ENCODE measurements around the gene SLC4A4.

Gene SLC4A4

GRCh38 chr4:71469541-71469940 is 130.7 kb downstream of the SLC4A4 start:
- DNase-seq (ENCODE audit: low read depth in 2 of 2): no peak

GRCh38 chr4:71470524-71470923 is 131.7 kb downstream of the SLC4A4 start:
- DNase-seq (ENCODE audit: low read depth in 2 of 2): no peak

- DNase-seq (ENCODE audit: low read depth in 2 of 2): no peak
Observed at GRCh38 chr4:71472946-71473345, 134.1 kb downstream of the SLC4A4 start.

DNA sequence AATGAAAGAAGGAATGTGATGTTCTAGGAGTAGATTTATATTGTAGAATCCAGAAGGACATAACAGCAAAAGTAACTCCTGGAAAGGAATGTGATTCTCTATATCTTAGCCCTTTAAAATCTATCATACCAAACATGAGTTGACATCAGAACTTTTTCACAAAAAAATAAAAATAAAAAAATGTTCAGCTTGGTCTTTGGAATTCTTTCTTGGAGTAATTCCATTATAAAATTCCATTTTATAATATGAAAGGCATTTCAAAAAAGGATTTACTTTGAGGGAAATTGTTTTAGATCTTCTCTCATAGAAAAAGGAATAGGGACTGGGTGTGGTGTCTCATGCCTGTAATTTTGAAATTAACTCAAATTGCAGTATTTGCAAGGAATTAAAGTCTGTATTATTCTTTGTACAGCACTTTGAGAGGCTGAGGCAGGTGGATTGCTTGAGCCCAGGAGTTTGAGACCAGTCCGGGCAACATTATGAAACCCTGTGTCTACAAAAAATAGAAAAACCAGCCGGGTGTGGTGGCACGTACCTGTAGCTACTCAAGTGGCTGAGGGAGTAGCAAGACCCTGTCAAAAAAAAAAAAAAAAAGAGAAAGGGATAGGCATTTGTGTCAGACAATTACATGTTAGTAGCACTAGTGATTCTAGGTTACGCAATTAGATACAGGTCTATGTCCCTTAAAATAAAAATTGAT is 134.9 kb downstream of the SLC4A4 start:
- DNase-seq (ENCODE audit: low read depth in 2 of 2): no peak

GRCh38 chr4:71474731-71475130 is 135.9 kb downstream of the SLC4A4 start:
- no peak for DNase-seq (ENCODE audit: low read depth in 2 of 2)

- DNase-seq (ENCODE audit: low read depth in 2 of 2): no peak
Observed at GRCh38 chr4:71476240-71476639, 137.4 kb downstream of the SLC4A4 start.

DNA sequence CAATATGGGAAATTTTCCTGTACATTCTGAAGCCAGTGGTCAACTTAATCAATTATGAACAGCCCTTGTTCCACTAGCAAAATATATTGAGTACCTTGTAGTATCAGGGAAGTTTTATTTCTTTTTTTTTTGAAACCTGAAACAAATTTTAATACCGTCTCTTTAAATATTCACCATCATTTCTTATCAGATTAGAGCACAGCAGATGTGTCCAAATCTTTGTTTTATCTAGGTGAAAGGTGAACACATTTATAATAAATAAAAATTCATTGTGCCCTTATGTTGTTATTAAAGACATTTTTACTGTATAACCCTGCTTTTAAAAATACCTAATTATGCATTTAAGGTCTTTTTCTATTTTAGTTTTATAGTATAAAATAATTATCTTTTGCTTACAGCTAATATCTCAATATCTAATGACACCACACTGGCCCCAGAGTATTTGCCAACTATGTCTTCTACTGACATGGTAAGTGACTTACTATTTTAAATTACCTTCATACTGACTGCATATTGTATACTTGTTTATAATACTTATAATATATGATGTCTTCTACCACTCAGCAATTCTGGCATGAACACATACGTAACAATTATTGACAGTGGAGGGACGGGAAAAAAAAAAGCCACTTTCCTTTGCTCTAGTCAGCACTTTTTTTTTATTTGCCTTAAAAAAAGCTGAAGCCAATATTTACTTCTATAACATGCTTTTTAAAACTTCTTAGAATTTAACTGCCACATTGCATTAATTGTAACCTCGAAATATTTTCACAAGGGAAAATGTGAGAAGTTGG is 147.9 kb downstream of the SLC4A4 start:
- DNase-seq (ENCODE audit: low read depth in 2 of 2): no peak

DNA sequence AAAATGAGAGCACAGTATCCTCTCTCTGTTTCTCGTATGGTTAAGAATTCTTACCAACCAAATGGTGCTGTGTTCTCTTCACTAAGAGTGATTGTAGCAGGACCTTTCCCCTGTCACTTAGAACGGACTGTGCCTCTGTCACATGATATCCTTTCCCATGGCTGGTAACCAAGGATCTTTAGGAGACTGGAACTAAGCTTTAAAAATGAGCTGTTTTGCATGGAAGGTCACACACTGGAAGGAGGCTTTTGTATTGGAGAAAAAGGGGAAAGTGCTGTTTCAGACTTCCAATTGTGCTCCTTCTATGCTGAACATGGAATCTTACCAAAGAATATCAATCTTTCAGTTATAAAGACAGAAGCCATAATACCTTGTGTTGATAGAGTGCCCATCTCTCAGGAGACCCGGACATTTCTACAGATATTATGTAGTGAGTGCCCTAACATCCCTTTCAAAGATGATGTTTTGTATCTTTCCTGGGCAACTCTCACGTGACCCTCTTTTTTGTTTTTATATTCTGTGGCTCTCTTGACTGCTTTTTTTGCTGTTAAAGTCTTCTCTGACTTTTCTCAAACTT is 148.6 kb downstream of the SLC4A4 start:
- no peak for DNase-seq (ENCODE audit: low read depth in 2 of 2)

GRCh38 chr4:71494539-71494938 is 155.7 kb downstream of the SLC4A4 start:
- no peak for DNase-seq (ENCODE audit: low read depth in 2 of 2)

DNA sequence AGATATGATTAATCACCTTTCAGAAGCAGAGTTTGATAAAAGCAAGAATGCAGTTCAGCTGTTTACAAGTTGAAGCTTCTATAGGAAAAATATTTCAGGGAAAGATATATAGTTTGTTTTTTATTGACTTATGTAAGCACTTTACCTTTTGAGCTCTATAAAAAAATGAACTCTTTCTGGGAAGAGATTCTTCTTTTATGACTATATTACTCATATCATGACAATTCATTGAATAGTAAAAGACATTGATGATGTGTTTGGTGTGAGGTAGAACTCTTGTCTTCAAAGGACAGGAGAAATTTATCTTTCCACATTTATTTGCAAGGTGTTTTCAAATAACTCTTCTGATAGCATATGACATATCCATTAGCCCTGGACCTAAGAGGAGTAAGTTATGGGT is 156.6 kb downstream of the SLC4A4 start:
- no peak for DNase-seq (ENCODE audit: low read depth in 2 of 2)

DNA sequence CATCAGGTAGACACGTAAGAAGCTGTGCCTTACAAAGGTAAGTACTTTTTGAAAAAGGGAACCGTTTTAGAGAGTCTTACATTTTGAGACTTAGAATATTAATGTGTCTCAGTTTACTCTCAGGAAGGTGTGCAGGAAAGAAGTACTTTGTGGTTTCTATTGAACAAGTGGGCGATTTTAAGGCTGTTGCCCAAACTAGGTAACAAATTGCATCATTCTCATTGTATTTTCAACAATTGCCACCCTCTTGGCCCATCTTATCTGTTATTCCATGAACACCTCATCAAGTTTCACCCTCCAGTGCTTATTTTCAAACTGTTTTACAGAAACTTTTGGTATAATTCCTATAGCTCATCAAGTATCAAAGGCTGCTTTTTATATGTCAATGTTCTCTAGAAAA is 158.3 kb downstream of the SLC4A4 start:
- no peak for DNase-seq (ENCODE audit: low read depth in 2 of 2)

DNA sequence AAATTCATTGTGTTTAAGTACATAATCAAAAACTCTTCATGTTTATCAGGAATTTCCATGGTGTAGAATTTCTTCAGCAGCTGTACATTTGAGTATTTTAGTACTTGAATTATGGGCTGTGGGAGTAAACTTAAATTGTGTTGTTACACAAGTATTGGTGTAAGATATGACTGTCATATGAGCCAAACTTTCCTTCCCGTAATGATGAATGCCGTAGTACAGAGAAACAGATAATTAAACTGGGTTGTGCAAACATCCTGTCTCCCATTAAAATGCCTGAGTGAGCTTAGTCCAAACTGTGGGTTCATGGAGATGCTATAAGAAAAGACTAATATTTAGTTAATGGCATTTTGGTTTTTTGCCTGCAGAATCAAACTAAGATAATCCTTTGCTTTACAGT is 159.2 kb downstream of the SLC4A4 start:
- DNase-seq (ENCODE audit: low read depth in 2 of 2): no peak

- DNase-seq (ENCODE audit: low read depth in 2 of 2): no peak
Observed at GRCh38 chr4:71498625-71499024, 159.8 kb downstream of the SLC4A4 start.

- DNase-seq (ENCODE audit: low read depth in 2 of 2): no peak
Observed at GRCh38 chr4:71501992-71502391, 163.2 kb downstream of the SLC4A4 start.

DNA sequence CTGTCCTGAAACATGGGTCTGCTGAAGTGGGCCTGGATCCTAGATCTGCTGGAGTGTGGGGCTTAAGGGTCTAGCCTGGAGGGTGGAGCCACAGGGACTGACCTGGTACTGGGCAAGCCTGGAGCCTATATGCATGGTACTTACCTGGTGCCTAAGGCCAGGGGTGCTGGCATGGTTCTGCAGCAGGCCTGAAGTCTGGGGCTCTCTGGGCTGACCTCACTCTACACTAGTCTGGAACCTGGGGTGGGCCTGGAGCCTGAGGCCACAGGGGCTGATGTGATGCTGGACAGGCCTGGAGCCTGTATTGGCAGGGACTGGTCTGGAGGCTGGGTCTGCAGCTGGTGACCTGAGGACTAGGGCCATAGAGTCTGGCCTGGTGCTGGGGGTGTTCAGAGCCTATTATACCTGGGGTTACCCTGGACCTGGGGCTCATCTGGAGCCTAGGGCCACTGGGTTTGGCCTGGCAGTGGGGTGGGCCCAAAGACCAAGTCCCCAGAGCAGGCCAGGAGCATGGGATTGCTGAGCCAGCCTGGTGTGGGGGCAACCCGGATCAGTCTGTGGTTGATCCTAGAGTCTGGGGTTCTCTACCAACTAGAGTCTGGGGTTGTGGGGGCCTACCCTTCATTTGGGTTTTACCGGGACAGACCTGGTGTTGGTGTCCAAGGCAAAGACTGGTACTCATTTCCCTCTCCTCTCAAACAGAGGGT is 179.6 kb downstream of the SLC4A4 start:
- no peak for DNase-seq (ENCODE audit: low read depth in 2 of 2)

DNA sequence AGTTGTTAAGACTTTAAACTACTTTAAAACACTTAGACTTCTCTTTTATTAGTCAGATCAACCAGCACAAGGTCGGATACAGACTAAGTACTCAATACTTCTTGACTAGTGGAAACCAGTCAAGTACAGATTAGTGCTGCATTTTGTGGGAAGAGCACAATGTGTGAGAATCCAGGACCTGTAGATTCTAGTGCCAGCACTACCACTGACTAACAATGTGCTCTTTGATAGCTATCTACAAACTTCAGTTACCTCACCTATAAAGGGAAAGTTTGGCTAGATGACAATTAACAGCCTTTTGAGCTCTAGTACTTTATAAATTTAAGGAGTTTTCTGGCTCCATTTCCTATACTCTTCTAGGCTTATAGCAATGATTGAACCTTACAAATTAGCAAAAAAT is 181.5 kb downstream of the SLC4A4 start:
- no peak for DNase-seq (ENCODE audit: low read depth in 2 of 2)

- no peak for DNase-seq (ENCODE audit: low read depth in 2 of 2)
Observed at GRCh38 chr4:71520850-71521249, 182.0 kb downstream of the SLC4A4 start.

- DNase-seq (ENCODE audit: low read depth in 2 of 2): no peak
Observed at GRCh38 chr4:71524756-71525155, 185.9 kb downstream of the SLC4A4 start.

DNA sequence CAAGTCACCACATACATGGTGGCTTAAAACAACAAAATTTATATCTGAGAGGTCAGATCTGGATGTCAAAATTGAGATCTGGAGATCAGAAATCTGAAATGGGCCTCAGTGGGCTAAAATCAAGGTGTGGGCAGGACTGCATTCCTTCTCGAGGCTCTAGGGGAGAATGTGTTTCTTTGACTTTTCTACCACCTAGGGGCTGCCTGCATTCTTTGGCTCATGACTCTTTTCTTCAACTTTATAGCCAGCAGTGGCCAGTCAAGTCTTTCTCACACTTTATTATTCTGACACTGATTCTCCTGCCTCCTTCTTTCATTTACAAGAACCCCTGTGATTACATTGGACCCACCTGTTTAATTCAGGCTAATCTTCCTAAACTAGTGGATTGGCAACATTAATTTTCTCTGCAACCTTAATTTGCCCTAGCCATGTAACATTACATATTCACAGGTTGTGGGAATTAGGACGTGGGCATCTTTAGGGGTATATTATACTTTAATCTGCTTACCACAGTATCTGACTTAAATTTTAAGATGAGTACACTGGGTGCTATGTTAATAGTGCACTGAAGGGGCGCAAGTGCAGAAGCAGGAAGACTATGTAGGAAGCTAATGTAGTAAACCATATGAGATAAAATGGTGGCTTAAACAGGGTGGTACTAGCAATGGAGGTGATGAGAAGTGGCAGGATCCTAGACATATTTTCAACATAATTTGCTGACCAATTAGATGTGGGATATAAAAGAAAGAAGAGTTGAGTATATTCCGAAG is 188.0 kb downstream of the SLC4A4 start:
- no peak for DNase-seq (ENCODE audit: low read depth in 2 of 2)

GRCh38 chr4:71532407-71532806 is 193.6 kb downstream of the SLC4A4 start:
- DNase-seq (ENCODE audit: low read depth in 2 of 2): no peak

GRCh38 chr4:71533121-71533520 is 194.3 kb downstream of the SLC4A4 start:
- no peak for DNase-seq (ENCODE audit: low read depth in 2 of 2)

Measured in stimulated activated CD8-positive, alpha-beta memory T cell treated with anti-CD3 and anti-CD28 coated beads, Interleukin-2, amount 100 ng/mL, for 48 hours (primary cell).